Islet precursor cell (in vitro differentiated cells): ENCODE measurements around the gene ROCK2.
A peak's percentile ranks its signal among the peaks of the same experiment; 100 is the strongest.

Source experiments
- DNase-seq: peaks from one replicate; pipeline ENCODE4 v3.0.0-alpha.2; 2018

Gene ROCK2

GRCh38 chr2:11144077-11144737 lies 200.2 kb downstream of the ROCK2 start:
- no peak for DNase-seq

- no peak for DNase-seq
These were observed 201.4 kb downstream of the ROCK2 start for GRCh38 chr2:11142987-11143386.

- DNase-seq: peak; percentile 30
These were observed 202.1 kb downstream of the ROCK2 start for GRCh38 chr2:11142330-11142729.

DNA sequence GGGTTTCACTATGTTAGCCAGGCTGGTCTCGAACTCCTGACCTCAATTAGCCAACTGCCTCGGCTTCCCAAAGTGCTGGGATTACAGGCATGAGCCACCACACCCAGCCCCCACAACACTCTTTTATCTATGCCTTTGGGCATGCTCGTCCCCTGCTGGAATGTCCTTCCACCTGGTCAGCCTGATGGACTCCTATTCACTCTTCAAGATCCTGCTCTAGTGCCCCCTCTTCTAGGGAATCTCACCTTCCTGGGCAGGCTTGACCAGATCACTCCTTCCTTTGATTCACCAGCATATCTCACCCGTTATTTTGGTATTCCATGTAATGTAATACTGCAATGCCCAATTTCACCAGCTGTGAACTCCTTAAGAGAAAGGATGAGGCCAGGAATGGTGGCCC lies 203.1 kb downstream of the ROCK2 start:
- DNase-seq: no peak

DNA sequence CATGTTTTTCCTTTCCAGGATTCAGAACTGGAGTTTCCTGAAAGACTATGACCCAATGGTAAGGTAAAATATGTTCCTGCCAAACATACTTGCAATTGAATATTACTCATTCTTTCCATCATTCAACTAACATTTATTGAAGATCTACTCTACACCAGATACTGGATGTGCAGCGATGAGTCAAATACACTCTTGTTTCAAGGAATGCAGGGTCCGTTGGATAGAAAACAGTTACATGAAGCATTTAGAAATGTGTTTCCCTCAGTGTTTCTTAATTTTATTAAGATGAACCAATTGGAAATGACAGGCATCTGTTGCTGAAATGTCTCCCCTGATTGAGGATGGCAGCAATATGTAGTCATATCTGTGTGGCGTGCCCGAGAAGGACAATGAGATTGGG lies 203.9 kb downstream of the ROCK2 start:
- DNase-seq: no peak

DNA sequence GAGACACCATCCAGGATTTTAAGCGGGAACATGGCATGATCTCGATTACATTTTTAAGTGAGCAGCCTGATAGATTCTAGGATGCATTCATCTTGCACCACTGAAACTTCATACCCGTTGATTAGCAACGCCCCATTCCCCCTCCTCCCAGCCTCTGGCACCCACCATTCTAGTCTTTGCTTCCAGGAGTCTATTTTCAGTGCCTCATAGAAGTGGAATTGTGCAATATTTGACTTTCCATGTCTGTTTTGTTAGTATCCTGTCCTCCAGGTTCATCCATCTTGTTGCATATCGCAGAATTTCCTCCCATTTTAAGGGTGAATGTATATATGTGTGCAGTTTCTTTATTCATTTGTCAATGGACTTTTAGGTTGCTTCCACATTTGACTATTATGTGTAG lies 210.1 kb downstream of the ROCK2 start:
- no peak for DNase-seq

DNA sequence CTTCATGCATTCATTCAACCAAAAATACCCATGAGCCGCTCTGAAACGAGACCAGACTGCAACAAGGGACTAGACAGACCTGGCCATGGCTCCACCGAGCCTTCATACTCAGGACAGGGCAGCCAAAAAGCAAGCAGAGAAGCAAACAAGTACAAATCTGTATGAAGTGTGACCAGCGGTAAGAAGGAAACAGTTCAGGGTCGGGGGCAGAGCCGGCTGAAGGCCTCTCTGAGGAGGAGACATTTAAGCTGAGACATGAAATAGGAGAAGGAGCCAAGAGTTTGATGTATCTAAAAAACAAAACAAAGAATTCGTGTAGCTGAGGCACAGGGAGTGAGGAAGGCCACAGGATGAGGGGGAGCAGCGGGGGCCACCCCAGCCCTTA lies 210.5 kb downstream of the ROCK2 start:
- DNase-seq: no peak

- DNase-seq: no peak
These were observed 211.0 kb downstream of the ROCK2 start for GRCh38 chr2:11133238-11133935.

- no peak for DNase-seq
These were observed 212.3 kb downstream of the ROCK2 start for GRCh38 chr2:11132036-11132671.

- no peak for DNase-seq
These were observed 213.1 kb downstream of the ROCK2 start for GRCh38 chr2:11131166-11131920.
